ENCODE results near the gene IRF5.

Gene IRF5

GRCh38 chr7:128937647-128938543 lies at the start of gene IRF5:
TSS of gene IRF5 (plus strand) at chr7:128937927. CDS start at chr7:128942082, 4,155 bp downstream.
- peak; percentile 5 for DNase-seq (ENCODE audit: low read depth)

GRCh38 chr7:128888039-128888755 lies 49.5 kb upstream of the IRF5 start:
- DNase-seq (ENCODE audit: low read depth) = no peak

GRCh38 chr7:128888756-128889095 lies 49.0 kb upstream of the IRF5 start:
- DNase-seq (ENCODE audit: low read depth) = no peak

- no peak for DNase-seq (ENCODE audit: low read depth)
Observed at GRCh38 chr7:128889121-128889520, 48.6 kb upstream of the IRF5 start.

GRCh38 chr7:128890306-128891109 lies 47.2 kb upstream of the IRF5 start:
- no peak for DNase-seq (ENCODE audit: low read depth)

- no peak for DNase-seq (ENCODE audit: low read depth)
Observed at GRCh38 chr7:128891110-128891941, 46.4 kb upstream of the IRF5 start.

GRCh38 chr7:128891942-128892269 lies 45.8 kb upstream of the IRF5 start:
- no peak for DNase-seq (ENCODE audit: low read depth)

- DNase-seq (ENCODE audit: low read depth) = no peak
Observed at GRCh38 chr7:128892521-128893250, 45.0 kb upstream of the IRF5 start.

GRCh38 chr7:128893251-128894100 lies 44.3 kb upstream of the IRF5 start:
- no peak for DNase-seq (ENCODE audit: low read depth)

GRCh38 chr7:128894101-128894440 lies 43.7 kb upstream of the IRF5 start:
- no peak for DNase-seq (ENCODE audit: low read depth)

GRCh38 chr7:128895320-128895719 lies 42.4 kb upstream of the IRF5 start:
- DNase-seq (ENCODE audit: low read depth) = no peak

GRCh38 chr7:128899392-128899791 lies 38.3 kb upstream of the IRF5 start:
- no peak for DNase-seq (ENCODE audit: low read depth)

- DNase-seq (ENCODE audit: low read depth) = no peak
Observed at GRCh38 chr7:128900237-128900636, 37.5 kb upstream of the IRF5 start.

- DNase-seq (ENCODE audit: low read depth) = no peak
Observed at GRCh38 chr7:128902761-128903585, 34.8 kb upstream of the IRF5 start.

- DNase-seq (ENCODE audit: low read depth) = no peak
Observed at GRCh38 chr7:128903621-128904361, 33.9 kb upstream of the IRF5 start.

- no peak for DNase-seq (ENCODE audit: low read depth)
Observed at GRCh38 chr7:128904381-128905197, 33.1 kb upstream of the IRF5 start.

- DNase-seq (ENCODE audit: low read depth) = no peak
Observed at GRCh38 chr7:128906001-128906765, 31.5 kb upstream of the IRF5 start.
